Astrocyte (in vitro differentiated cells and primary cell): ENCODE data around the gene MTRR. TPM values are rescaled to one million over a fixed set of nuclear protein-coding genes. Genes with fewer than 3 reads are reported as not detected.
A peak's percentile ranks its signal among the peaks of the same experiment; 100 is the strongest.

Experiments used
- DNase-seq: peaks from one replicate; pipeline ENCODE4 v3.0.0-alpha.2; 2010; ENCODE audit warnings: low read depth
- FAIRE-seq: peaks from 2 replicates; lab custom pipeline; 2011; peaks lifted over from hg19 to GRCh38; lab: Jason Lieb, UNC
- H2AFZ ChIP-seq: 2 replicates; pipeline ENCODE4 v1.6.0; 2012; ENCODE audit warnings: low read depth, low read length, inconsistent platforms
- H3K27ac ChIP-seq: 2 replicates; pipeline ENCODE4 v1.5.1; 2011; ENCODE audit warnings: low read depth, low read length, inconsistent platforms
- H3K27me3 ChIP-seq: 2 replicates; pipeline ENCODE4 v1.6.0; 2011; ENCODE audit warnings: low read length, inconsistent platforms; ENCODE audit not compliant: insufficient read depth
- H3K36me3 ChIP-seq: 2 replicates; pipeline ENCODE4 v1.5.1; 2011; ENCODE audit warnings: low read length, inconsistent platforms; ENCODE audit not compliant: insufficient read depth
- H3K4me1 ChIP-seq: 2 replicates; pipeline ENCODE4 v1.5.1; 2011; ENCODE audit warnings: low read length, inconsistent platforms; ENCODE audit not compliant: insufficient read depth
- H3K4me2 ChIP-seq: 2 replicates; pipeline ENCODE4 v1.6.0; 2012; ENCODE audit warnings: low read length, inconsistent platforms
- H3K4me3 ChIP-seq: 2 replicates; pipeline ENCODE4 v1.5.1; 2011; ENCODE audit warnings: low read depth, mild to moderate bottlenecking, low read length, inconsistent platforms; ENCODE audit not compliant: insufficient read depth
- H3K79me2 ChIP-seq: 2 replicates; pipeline ENCODE4 v1.6.0; 2012; ENCODE audit warnings: mild to moderate bottlenecking, low read length, inconsistent platforms; ENCODE audit not compliant: insufficient read depth
- H3K9ac ChIP-seq: 2 replicates; pipeline ENCODE4 v1.6.0; 2012; ENCODE audit warnings: mild to moderate bottlenecking, low read length, inconsistent platforms
- H3K9me3 ChIP-seq: 2 replicates; pipeline ENCODE4 v1.5.1; 2012; ENCODE audit warnings: low read depth, mild to moderate bottlenecking, low read length, inconsistent platforms; ENCODE audit not compliant: insufficient read depth
- H4K20me1 ChIP-seq: 2 replicates; pipeline ENCODE4 v1.6.0; 2012; ENCODE audit warnings: low read length, inconsistent platforms; ENCODE audit not compliant: insufficient read depth
- H3K27ac Mint-ChIP-seq: one replicate; pipeline ENCODE4 v1.8.0; 2021; ENCODE audit warnings: mild to moderate bottlenecking, mixed read lengths; ENCODE audit not compliant: unreplicated experiment
- H3K27me3 Mint-ChIP-seq: one replicate; pipeline ENCODE4 v1.8.0; 2021; ENCODE audit warnings: low read depth, mixed read lengths; ENCODE audit not compliant: unreplicated experiment
- H3K36me3 Mint-ChIP-seq: one replicate; pipeline ENCODE4 v1.8.0; 2021; ENCODE audit warnings: low read depth, mixed read lengths; ENCODE audit not compliant: unreplicated experiment
- H3K4me1 Mint-ChIP-seq: one replicate; pipeline ENCODE4 v1.8.0; 2021; ENCODE audit warnings: low read depth, mixed read lengths; ENCODE audit not compliant: unreplicated experiment
- H3K4me3 Mint-ChIP-seq: one replicate; pipeline ENCODE4 v1.8.0; 2021; ENCODE audit warnings: mild to moderate bottlenecking, moderate library complexity, mixed read lengths; ENCODE audit not compliant: unreplicated experiment
- H3K9me3 Mint-ChIP-seq: one replicate; pipeline ENCODE4 v1.8.0; 2021; ENCODE audit warnings: mild to moderate bottlenecking, mixed read lengths; ENCODE audit not compliant: unreplicated experiment
- CTCF ChIP-seq: IDR thresholded peaks from 2 replicates; pipeline ENCODE4 v1.5.1; 2011; ENCODE audit warnings: low read depth, mild to moderate bottlenecking, inconsistent platforms, low read length, moderate library complexity; ENCODE audit not compliant: insufficient read depth
- EZH2 ChIP-seq: IDR thresholded peaks from 2 replicates; pipeline ENCODE4 v1.6.1; 2012; ENCODE audit warnings: mild to moderate bottlenecking, low read length, inconsistent platforms; ENCODE audit not compliant: insufficient read depth
- total RNA-seq: library from RNA; stranded (reverse); gene quantifications from 2 replicates; pipeline ENCODE4 v1.2.1, GENCODE V29; 2021

MTRR gene
- total RNA-seq, 1 donor from 2014 or later = 32.2 TPM

GRCh38 chr5:7850395-7851239 lies 18.3 kb upstream of the MTRR start, which contains the start of gene CFAP90:
TSS of gene CFAP90 (minus strand) at chr5:7851133. CDS start at chr5:7851021, 112 bp downstream.
- Histone ChIP-seq H3K36me3 (no peaks in the 10 kb centered on the region), H3K79me2 (no peaks in the 10 kb centered on the region), H3K9ac (peak within 1 kb of the TSS; percentile 60), H3K27ac (no peak within 1 kb of the TSS), H3K9me3 (no peaks in the 10 kb centered on the region), H3K4me2 (peak within 1 kb of the TSS; percentile 89), H3K4me1 (no peaks in the 10 kb centered on the region), H3K27me3 (peaks cover 3% of the 10 kb centered on the region), H2AFZ (peak within 1 kb of the TSS; percentile 94), H4K20me1 (no peaks in the 10 kb centered on the region), H3K4me3 (peak within 1 kb of the TSS; percentile 55)
- TF ChIP-seq CTCF (peak; percentile 12), EZH2 (no peak)
- H3K9me3 Mint-ChIP-seq = peaks cover 2% of the 10 kb centered on the region
- no peaks in the 10 kb centered on the region for H3K36me3 Mint-ChIP-seq
- peak within 1 kb of the TSS; percentile 23 for H3K27ac Mint-ChIP-seq
- H3K27me3 Mint-ChIP-seq = peaks cover 18% of the 10 kb centered on the region
- peaks cover 3% of the 10 kb centered on the region for H3K4me1 Mint-ChIP-seq
- peak within 1 kb of the TSS; percentile 84 for H3K4me3 Mint-ChIP-seq
- DNase-seq = peak; percentile 42
- FAIRE-seq = no peak

- Histone ChIP-seq H3K27me3 (peaks cover 3% of the 10 kb centered on the region), H3K9me3 (no peaks in the 10 kb centered on the region), H3K4me1 (no peaks in the 10 kb centered on the region), H3K9ac (no peak overlapping the region), H3K79me2 (no peaks in the 10 kb centered on the region), H3K36me3 (no peaks in the 10 kb centered on the region), H3K4me3 (peak overlapping the region; percentile 55), H3K4me2 (peak overlapping the region; percentile 89), H4K20me1 (no peaks in the 10 kb centered on the region), H2AFZ (peak overlapping the region; percentile 94), H3K27ac (no peak overlapping the region)
- peak overlapping the region; percentile 83 for H3K4me3 Mint-ChIP-seq
- H3K9me3 Mint-ChIP-seq = peaks cover 2% of the 10 kb centered on the region
- H3K27me3 Mint-ChIP-seq = peaks cover 18% of the 10 kb centered on the region
- FAIRE-seq (no peak), DNase-seq (no peak)
- TF ChIP-seq EZH2 (no peak), CTCF (no peak)
- no peaks in the 10 kb centered on the region for H3K36me3 Mint-ChIP-seq
- no peak overlapping the region for H3K27ac Mint-ChIP-seq
- peaks cover 3% of the 10 kb centered on the region for H3K4me1 Mint-ChIP-seq
Observed at GRCh38 chr5:7851240-7851592, 17.7 kb upstream of the MTRR start.
